Measurements from ENCODE around the gene KRT36. TPM values are rescaled to one million over a fixed set of nuclear protein-coding genes. Genes with fewer than 3 reads are reported as not detected.

KRT36 gene
- total RNA-seq, 1 experiment from 2014 or later = not detected

DNA sequence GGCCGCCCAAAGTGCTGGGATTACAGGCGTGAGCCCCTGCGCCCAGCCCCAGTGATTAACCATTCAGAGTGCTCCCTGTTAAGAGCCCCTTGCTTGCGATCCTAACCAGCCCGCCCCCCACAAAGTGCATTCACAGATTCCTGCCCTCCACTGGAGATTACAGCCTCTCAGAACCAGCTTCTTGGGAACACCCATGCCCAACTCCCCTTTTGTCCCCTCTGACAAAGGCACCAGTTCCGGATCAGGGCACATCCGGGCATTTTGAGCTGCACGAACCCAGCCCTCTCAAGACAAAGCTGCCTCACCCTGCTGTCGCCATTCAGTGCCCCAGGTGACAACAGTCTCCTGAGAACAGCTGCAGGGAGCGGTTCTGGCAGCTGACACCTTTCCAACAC is 39.2 kb upstream of the KRT36 start:
- H3K27ac ChIP-seq = no peak overlapping the region
- H3K4me3 ChIP-seq = no peak overlapping the region
- no peaks in the 10 kb centered on the region for H3K27me3 ChIP-seq
- DNase-seq = no peak
- no peaks in the 10 kb centered on the region for H3K4me1 ChIP-seq
- no peaks in the 10 kb centered on the region for H3K9me3 ChIP-seq (replicated peaks)
- no peaks in the 10 kb centered on the region for H3K36me3 ChIP-seq

DNA sequence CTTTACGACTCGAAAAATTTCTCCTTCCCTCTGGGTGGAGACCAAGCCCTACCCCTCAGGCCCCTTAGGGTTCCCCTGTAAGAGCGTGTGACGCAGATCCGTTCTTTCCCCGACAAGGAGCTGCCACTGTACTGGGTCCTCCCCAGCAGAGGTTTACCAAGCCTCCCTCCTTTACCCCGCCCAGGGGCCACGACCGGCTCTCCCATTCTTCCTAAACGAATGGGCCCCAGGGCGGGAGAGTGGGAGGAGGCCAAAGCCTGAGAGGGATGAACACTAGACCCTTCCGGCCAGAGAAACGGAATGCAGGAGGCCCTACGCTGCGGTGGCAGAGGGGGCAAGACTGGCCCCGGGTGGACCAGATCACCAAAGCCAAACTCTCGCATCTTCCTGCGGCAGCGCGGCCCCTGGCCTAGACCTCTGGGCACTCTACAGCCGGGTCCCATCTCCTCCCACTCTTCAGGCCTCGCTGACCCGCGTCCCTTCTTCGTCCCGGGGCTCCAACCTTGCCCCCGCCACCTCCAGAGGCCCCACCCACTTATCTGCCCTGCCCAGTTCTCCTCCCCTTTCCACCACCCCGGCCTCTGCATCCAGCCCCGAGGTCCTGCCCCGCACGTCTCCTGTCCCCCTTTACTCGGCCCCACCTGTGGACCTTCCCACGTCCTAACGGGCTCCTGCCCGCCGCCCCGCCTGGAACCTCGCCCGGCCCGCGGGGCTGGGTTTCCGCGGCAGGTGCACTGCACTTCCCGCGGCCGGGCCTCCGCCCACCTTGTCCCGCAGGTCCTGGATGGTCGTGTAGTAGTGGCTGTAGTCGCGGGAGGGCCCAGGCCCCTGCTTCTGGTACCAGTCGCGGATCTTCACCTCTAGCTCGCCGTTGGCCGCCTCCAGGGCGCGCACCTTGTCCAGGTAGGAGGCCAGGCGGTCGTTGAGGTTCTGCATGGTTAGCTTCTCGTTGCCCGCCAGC is 37.6 kb upstream of the KRT36 start:
- DNase-seq = no peak
- Histone ChIP-seq H3K9me3 (replicated peaks) (no peaks in the 10 kb centered on the region), H3K4me3 (no peak overlapping the region), H3K4me1 (no peaks in the 10 kb centered on the region), H3K36me3 (no peaks in the 10 kb centered on the region), H3K27ac (no peak overlapping the region), H3K27me3 (no peaks in the 10 kb centered on the region)

DNA sequence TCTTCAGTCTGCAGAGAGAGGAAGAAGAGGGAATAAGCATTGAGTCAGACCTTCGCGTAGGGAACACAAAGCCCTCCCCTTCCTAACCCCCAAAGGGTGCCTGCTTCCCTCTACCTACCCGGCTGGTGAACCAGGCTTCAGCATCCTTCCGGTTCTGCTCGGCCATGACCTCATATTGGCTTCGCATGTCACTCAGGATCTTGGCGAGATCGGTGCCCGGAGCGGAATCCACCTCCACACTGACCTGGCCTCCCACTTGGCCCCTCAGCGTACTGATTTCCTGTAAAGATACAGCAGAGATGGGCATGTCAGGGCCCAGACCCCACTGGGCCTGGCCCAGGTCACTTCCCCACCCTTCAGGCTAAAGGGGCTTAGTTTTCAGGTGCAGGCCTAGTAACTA is 34.6 kb upstream of the KRT36 start:
- Histone ChIP-seq H3K4me1 (no peaks in the 10 kb centered on the region; the same call in 1 of the 2 replicates), H3K27ac (no peak overlapping the region), H3K4me3 (no peak overlapping the region), H3K9me3 (replicated peaks) (no peaks in the 10 kb centered on the region), H3K36me3 (no peaks in the 10 kb centered on the region), H3K27me3 (no peaks in the 10 kb centered on the region)
- no peak for DNase-seq

DNA sequence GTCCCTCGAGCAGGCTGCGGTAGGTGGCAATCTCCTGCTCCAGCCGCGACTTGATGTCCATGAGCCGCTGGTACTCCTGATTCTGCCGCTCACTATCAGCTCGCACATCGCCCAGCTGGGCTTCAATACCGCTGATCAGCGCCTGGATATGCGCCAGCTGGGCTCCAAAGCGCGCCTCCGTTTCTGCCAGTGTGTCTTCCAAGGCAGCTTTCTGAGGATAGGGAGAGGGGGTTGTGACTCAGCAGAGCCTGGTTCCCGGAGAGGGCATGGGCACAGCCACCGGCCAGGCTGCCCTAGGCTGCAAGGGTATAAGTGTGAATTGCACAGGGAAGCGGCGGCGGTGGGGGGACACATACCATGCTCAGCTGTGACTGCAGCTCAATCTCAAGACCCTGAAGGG is 34.1 kb upstream of the KRT36 start:
- DNase-seq = no peak
- Histone ChIP-seq H3K4me3 (no peak overlapping the region), H3K27me3 (no peaks in the 10 kb centered on the region), H3K27ac (no peak overlapping the region), H3K36me3 (no peaks in the 10 kb centered on the region), H3K9me3 (replicated peaks) (no peaks in the 10 kb centered on the region), H3K4me1 (no peaks in the 10 kb centered on the region; the same call in 1 of the 2 replicates)

DNA sequence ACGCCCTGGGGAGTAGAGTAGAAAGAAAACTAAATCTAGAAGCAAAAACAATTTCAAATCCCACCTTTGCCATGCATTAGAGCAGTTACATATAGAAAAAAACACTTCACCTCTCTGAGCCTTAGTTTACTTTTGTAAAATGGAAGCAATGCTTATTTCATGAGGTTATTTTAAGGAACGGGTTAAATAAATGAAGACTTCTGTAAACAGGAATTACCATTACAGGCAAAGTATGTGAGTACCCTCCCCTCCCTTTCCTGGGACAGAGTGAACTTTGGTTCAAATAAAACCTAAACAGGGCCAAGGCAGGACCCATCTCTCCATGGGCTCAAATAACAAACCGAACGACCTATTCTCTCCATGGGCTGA is 33.5 kb upstream of the KRT36 start:
- H3K4me1 ChIP-seq = no peaks in the 10 kb centered on the region; the same call in 1 of the 2 replicates
- H3K27me3 ChIP-seq = no peaks in the 10 kb centered on the region
- no peak overlapping the region for H3K27ac ChIP-seq
- no peaks in the 10 kb centered on the region for H3K36me3 ChIP-seq
- H3K9me3 ChIP-seq (replicated peaks) = no peaks in the 10 kb centered on the region
- DNase-seq = no peak
- H3K4me3 ChIP-seq = no peak overlapping the region

DNA sequence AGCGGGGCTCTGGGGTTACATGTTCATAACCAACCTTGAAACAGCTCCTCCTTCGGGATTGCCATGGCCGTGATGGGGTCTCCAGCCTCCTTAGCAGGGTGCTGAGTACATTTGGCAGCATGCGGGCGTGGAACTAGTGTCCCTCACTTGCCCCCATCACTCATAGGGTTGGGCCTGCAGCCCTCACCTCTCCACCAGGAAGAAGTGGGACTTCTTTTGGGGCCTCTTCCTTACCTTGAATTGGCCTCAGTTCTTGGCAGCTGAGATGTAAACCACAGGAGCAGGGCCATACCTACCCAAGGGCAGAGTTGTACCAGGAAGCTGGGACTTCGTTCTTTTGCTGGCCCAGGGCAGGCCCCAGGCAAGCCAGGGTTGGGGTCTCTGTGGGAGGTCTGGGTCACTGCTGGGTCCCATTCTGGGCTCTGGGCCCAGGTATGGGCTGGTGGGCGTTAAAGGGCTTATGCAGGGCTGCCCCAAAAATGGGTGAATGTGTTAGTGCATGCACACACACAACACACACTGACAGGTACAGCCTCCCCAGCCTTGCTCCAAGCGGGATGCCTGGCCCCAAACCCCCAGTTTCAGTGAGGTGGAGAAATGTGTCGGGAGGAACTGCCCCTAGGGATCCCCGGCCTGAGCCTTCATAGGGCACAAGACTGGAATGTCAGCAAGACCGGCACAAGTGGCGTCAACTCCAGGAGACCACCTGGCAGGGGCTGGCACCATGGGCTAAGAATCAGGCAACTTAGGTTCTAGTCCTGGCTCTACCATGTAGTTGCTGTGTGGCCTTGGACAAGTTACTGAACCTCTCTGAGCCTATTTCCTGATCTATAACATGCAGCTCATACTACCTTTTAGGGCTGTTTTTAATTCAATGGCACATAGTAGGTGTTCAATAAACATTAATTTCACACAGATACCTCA is 32.9 kb upstream of the KRT36 start:
- DNase-seq = no peak
- Histone ChIP-seq H3K27ac (no peak overlapping the region), H3K36me3 (no peaks in the 10 kb centered on the region), H3K27me3 (no peaks in the 10 kb centered on the region), H3K4me3 (no peak overlapping the region), H3K4me1 (no peaks in the 10 kb centered on the region; the same call in 1 of the 2 replicates), H3K9me3 (replicated peaks) (no peaks in the 10 kb centered on the region)

DNA sequence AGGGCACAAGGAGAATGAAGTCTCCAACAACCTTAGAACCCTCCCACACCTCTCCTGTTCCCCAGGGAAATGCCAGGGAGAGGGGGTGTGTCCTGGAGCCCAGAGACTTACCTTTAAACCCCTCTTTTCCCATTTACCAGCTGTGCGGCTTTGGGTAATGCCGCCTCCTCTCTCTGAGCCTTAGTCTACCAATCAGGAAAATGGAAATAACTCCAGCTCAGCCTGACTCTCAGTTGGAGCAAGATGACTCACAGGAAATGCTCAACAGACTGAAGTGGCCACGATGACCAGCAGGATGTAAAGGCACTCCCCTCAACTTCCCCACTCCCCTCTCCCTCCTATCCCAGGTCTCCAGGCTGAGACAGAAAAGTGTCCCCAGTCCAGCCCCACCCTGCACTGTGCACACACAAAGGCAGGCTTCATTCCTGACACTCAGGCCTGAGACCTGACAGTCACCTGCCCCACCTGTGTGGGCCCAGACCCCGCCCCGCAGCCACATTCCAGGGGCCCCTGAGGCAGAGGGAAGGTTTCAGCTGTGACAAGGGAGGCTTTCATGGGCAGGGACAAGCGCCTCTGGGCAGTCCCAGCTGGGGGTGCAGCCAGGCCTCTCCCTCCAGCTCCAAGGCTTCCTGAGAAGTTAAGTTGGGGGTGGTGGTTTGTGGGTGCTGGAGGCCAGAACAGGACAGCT is 32.0 kb upstream of the KRT36 start:
- Histone ChIP-seq H3K4me1 (no peaks in the 10 kb centered on the region; the same call in 1 of the 2 replicates), H3K27ac (no peak overlapping the region), H3K27me3 (no peaks in the 10 kb centered on the region), H3K9me3 (replicated peaks) (no peaks in the 10 kb centered on the region), H3K36me3 (no peaks in the 10 kb centered on the region), H3K4me3 (no peak overlapping the region)
- no peak for DNase-seq

DNA sequence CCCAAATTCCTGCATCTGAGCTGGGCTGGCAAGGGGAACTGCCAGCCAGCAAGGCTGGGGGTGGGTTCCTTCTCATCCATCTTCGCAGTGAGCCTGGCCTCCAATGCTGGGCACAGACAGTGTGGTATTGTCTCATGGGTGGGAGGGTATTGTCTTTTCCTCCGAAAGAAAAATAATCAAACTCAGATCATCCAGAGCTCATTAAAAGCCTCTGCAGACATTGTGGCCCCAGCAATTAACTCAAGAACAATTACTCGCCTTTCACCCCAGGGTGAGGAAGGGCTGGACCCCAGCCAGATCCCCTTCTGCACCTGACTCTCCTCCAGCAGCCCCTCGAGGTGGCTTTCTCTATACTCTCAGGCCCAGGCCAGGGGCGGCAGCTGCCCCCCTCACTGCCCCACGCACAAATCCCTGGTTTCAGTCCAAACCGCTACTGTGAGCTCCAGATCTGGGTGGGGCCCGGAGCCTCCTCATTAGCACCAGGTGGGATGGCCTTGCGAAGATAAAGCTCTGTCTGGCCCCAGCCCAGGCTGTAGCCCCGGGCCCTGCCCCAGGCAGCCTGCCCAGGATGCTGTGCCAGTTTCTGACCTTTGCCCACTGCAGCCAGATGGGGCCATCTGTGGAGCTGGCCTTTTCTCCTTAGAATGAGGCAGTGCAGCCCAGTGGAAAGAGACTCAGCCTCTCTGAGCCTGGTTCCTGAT is 31.3 kb upstream of the KRT36 start:
- no peaks in the 10 kb centered on the region for H3K9me3 ChIP-seq (replicated peaks)
- no peaks in the 10 kb centered on the region; the same call in 1 of the 2 replicates for H3K4me1 ChIP-seq
- H3K27me3 ChIP-seq = no peaks in the 10 kb centered on the region
- H3K27ac ChIP-seq = no peak overlapping the region
- peak; percentile 19 to 27 for DNase-seq
- H3K36me3 ChIP-seq = no peaks in the 10 kb centered on the region
- no peak overlapping the region for H3K4me3 ChIP-seq

DNA sequence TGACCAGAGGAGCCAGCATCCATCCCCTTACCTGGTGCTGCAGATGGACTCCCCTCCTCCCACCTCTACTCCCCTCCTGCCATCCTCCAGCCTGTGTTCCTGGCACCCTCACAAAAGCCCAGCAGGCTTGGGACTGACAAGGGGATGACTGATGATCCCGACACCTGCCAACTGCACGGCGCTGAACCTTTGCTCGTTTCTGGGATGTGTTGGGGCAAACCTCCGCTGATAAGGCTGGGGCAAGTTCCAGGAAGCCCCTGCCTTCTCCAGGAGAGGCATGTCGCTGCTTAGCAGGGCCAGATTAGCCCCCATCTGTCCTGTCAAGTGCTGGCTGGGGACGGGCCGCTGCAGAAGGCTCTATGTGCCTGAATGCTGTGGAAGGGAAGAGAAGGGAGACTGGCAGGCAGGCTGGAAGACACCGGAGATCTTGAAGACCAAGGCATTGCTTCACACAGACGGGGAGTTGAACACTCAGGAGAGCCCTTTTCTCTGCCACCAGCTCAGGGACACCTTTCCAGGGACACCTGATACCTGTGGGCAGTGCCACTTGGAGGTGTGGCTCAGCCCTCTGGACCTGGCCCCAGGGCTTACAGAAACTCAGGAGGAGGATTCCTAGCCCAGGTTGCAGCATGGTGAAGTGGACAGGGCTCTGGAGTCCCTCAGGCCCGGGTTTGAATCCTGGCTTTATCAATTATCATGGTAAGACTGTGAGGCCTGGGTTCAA is 30.0 kb upstream of the KRT36 start:
- Histone ChIP-seq H3K4me1 (no peaks in the 10 kb centered on the region; the same call in 1 of the 2 replicates), H3K9me3 (replicated peaks) (no peaks in the 10 kb centered on the region), H3K27ac (no peak overlapping the region), H3K36me3 (no peaks in the 10 kb centered on the region), H3K4me3 (no peak overlapping the region), H3K27me3 (no peaks in the 10 kb centered on the region)
- DNase-seq = peak; percentile 24 to 44

DNA sequence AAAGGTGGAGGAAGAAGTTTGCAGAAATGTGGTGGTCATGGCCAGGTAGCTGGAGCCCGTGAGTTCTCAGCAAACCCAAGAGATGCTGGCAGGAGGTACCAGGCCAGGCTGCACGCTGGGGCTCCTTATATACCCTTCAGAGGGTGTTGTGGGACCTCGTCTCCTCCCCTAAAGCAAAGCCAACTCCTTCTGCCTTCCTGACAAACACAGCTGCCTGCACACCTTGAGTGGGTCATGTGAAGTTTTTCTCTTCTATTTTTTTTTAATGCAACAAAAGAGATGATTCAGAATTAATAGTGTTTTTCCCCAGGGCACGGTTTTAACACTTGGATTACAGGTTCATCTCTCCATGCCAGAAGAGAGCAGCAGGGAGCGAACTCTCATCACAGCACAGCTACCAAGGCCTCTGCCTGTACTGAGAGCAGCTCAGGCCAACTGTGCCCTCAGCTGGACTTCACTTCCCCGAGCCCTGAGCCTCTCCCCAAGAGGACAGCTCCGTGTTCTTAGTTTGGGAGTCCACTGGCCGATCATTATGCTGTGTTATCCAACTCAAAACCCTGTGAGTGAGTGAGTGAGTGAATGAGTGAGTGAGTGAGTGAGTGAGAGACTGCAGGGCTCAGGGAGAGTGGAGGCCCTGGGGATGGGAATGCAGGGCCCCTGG is 29.2 kb upstream of the KRT36 start, which contains the start of gene KRT15:
TSS of gene KRT15 (minus strand) at position 102 of the 661 bp plus-strand sequence. CDS start at position 39, 63 bp downstream.
- no peak within 1 kb of the TSS for H3K27ac ChIP-seq
- no peak for DNase-seq
- no peak within 1 kb of the TSS for H3K4me3 ChIP-seq
- H3K9me3 ChIP-seq (replicated peaks) = no peaks in the 10 kb centered on the region
- H3K27me3 ChIP-seq = no peaks in the 10 kb centered on the region
- H3K4me1 ChIP-seq = no peaks in the 10 kb centered on the region; the same call in 1 of the 2 replicates
- H3K36me3 ChIP-seq = no peaks in the 10 kb centered on the region

DNA sequence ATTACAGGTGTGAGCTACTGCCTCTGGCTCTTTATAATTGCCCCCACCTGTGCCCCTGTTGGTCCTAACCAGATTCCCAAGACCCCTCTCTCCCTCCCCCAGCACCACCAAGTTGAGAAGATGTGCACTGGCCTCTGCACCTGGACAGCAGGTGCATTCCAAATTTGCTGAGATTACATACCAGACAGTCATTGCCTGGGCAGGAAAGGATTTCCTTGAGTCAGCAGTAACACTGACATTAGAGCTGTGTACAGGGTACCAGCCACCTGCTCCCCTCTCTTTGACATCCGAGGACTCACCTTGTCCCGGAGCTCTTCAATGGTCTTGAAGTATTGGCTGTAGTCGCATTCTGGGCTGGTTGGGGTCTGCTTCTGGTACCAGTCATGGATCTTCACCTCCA is 28.3 kb upstream of the KRT36 start:
- H3K4me1 ChIP-seq = no peaks in the 10 kb centered on the region; the same call in 1 of the 2 replicates
- H3K27ac ChIP-seq = no peak overlapping the region
- H3K36me3 ChIP-seq = no peaks in the 10 kb centered on the region
- H3K9me3 ChIP-seq (replicated peaks) = no peaks in the 10 kb centered on the region
- no peaks in the 10 kb centered on the region for H3K27me3 ChIP-seq
- DNase-seq = no peak
- no peak overlapping the region for H3K4me3 ChIP-seq

DNA sequence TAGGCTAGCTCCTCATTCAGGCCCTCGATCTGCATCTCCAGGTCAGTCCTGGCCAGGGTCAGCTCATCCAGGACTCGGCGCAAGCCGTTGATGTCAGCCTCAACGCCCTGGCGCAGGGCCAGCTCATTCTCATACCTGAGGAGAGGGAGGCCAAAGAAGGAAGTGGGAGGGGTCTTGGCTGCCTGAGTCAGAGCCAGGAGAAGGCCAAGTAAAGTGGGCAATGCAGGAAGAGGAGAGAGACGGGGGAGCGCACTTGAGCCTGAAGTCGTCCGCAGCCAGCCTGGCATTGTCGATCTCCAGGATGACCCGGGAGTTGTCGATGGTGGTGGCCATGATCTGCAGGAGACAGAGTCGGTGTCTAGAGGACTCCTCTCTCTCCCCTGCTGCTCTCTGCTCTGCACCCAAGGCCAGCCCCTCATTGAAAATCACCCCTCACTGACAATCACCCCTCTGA is 27.1 kb upstream of the KRT36 start:
- H3K27ac ChIP-seq = no peak overlapping the region

More for the DNA sequence above, 27.1 kb upstream of the KRT36 start:
- H3K36me3 ChIP-seq = no peaks in the 10 kb centered on the region
- no peaks in the 10 kb centered on the region for H3K9me3 ChIP-seq (replicated peaks)
- DNase-seq = no peak
- H3K4me3 ChIP-seq = no peak overlapping the region
- no peaks in the 10 kb centered on the region for H3K27me3 ChIP-seq
- no peaks in the 10 kb centered on the region; the same call in 1 of the 2 replicates for H3K4me1 ChIP-seq

All from SJCRH30 (cell line).